ENCODE measurements around the gene EGR2.

Gene EGR2

GRCh38 chr10:62816331-62817120 lies at the start of gene EGR2:
TSS of gene EGR2 (minus strand) at chr10:62816366. CDS start at chr10:62816029, 337 bp downstream.
- DNase-seq = peak; percentile 54 to 89 (median 87)

GRCh38 chr10:62862447-62862846 lies 46.3 kb upstream of the EGR2 start:
- DNase-seq = no peak

GRCh38 chr10:62861507-62861906 lies 45.3 kb upstream of the EGR2 start:
- DNase-seq = no peak

- peak in 2 of 3 experiments; percentile 4 to 30 for DNase-seq
These were observed 44.8 kb upstream of the EGR2 start for GRCh38 chr10:62860946-62861345.

- no peak for DNase-seq
These were observed 42.2 kb upstream of the EGR2 start for GRCh38 chr10:62858364-62858763.

- DNase-seq = no peak
These were observed 39.9 kb upstream of the EGR2 start for GRCh38 chr10:62856021-62856420.

GRCh38 chr10:62853710-62854109 lies 37.5 kb upstream of the EGR2 start:
- DNase-seq = no peak

GRCh38 chr10:62852961-62853702 lies 37.0 kb upstream of the EGR2 start:
- DNase-seq = no peak

GRCh38 chr10:62851442-62851841 lies 35.3 kb upstream of the EGR2 start:
- DNase-seq = peak in 1 of 3 experiments; percentile 0

GRCh38 chr10:62850646-62851045 lies 34.5 kb upstream of the EGR2 start:
- no peak for DNase-seq

- no peak for DNase-seq
These were observed 31.3 kb upstream of the EGR2 start for GRCh38 chr10:62847433-62847832.

GRCh38 chr10:62844280-62845011 lies 28.3 kb upstream of the EGR2 start:
- DNase-seq = no peak

GRCh38 chr10:62843600-62843999 lies 27.4 kb upstream of the EGR2 start:
- DNase-seq = no peak

- DNase-seq = no peak
These were observed 26.8 kb upstream of the EGR2 start for GRCh38 chr10:62842983-62843382.

GRCh38 chr10:62839590-62839989 lies 23.4 kb upstream of the EGR2 start:
- DNase-seq = no peak

GRCh38 chr10:62831346-62831745 lies 15.2 kb upstream of the EGR2 start:
- no peak for DNase-seq

- no peak for DNase-seq
These were observed 14.5 kb upstream of the EGR2 start for GRCh38 chr10:62830679-62831078.

GRCh38 chr10:62829622-62830021 lies 13.5 kb upstream of the EGR2 start:
- DNase-seq = no peak

GRCh38 chr10:62826273-62826672 lies 10.1 kb upstream of the EGR2 start:
- no peak for DNase-seq

GRCh38 chr10:62820586-62820985 lies 4.4 kb upstream of the EGR2 start:
- DNase-seq = no peak

GRCh38 chr10:62819141-62819920 lies 3.2 kb upstream of the EGR2 start:
- DNase-seq = peak; percentile 6 to 66 (median 43)

- DNase-seq = peak in 2 of 3 experiments; percentile 62
These were observed 2.4 kb upstream of the EGR2 start for GRCh38 chr10:62818426-62819011.

All from NCI-H1417 (cell line).